ENCODE results near the gene NHSL2.

NHSL2 gene

DNA sequence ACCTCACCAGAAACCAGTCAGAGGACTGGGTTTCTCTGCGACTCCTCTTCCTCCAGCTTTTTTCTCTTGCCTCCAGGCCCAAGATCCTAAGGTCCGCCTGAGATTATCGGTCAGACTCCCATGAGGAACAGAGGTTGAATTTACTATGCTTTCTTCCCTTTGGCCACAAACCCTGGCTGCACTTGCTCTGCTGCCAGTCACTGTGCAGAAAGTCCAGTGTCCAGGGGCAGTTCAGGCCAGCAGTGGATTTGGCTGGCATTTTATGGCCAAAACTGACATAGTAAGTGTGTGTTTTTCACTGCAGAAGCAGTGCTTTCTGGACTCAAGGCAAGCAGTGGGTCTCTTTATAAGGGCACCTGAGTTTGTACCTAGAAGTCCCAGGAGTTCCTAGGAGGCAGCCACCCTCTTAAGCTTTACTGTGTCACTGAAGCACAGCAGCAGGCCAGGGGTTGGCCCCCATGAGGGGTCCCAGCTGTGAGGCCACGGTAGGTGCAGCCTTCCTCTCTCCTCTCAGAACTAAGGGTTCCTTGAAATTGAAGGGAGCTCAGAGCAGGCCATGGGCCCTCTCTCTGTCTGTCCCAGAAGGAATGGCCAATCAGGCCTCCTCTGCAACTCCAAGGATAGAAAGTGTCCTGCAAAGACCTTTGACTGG, 217.7 kb downstream of the NHSL2 start:
- DNase-seq (ENCODE audit: low read depth, low spot score) = no peak

DNA sequence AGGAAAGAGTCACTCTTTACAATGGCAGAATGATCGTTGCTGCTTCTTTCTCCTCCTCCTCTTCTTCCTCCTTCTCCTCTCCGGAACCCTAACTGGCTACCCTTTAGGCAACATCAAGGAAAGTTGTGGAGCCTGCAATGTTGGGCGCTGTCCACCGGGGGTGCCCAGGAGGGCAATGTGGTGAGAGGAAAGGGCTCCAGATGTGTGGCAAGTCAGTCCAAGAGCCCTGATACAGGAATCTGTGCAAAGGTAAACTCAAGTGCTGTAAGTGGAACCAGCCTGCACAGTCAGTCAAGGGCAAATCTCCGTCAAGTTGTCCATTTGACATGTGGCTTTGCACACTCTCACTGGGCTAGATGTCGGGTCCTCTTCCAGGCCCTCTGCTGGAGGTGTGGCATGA, 218.2 kb downstream of the NHSL2 start:
- DNase-seq (ENCODE audit: low read depth, low spot score) = peak; percentile 66

DNA sequence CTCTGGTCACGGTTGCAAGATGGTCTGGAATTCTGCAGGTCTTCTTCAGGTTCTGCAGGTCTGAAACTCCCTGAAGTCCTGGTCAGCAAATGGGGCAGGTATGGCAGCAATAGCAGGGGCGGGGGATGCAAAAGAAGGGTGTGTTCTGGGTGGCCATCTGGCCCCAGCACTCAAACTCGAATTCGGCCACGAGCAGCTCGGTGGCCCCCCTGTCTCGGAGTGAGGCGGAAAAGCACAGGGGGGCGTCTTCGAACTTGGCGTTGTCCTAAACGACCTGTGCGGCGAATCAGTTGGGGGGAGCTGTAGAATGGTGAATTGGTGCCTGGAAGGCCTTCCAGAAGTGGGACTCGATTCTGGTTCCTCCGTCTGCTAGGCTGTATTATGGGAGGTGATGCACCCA, 219.0 kb downstream of the NHSL2 start:
- no peak for DNase-seq (ENCODE audit: low read depth, low spot score)

DNA sequence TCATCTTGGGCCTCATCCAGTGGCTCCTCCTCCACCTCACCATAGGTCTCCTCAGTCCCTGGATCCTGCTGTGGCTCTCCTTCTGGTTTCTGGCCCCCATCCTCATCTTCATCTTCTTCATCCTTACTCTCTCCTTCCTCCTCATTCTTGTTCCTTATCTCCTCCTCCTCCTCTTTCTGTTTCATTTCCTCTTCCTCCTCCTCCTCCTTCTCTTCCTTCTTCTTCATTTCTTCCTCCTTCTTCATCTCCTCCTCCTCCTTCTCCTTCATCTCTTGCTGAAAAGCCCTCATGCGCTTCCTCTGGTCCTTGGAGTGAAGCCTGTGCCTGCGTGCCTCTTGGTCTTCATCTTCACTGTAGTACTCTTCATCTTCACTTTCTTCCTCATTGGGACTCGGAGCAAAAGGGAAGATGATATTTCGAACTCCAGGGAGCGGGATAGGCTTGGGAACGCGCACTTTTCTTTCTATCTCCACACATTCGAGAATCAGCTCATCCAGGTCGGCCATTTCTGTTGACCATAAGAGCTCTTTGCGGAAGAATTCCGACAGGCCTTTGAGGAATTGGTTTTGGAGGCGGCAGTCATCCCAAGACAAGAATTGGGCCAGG, 219.6 kb downstream of the NHSL2 start:
- DNase-seq (ENCODE audit: low read depth, low spot score) = no peak

DNA sequence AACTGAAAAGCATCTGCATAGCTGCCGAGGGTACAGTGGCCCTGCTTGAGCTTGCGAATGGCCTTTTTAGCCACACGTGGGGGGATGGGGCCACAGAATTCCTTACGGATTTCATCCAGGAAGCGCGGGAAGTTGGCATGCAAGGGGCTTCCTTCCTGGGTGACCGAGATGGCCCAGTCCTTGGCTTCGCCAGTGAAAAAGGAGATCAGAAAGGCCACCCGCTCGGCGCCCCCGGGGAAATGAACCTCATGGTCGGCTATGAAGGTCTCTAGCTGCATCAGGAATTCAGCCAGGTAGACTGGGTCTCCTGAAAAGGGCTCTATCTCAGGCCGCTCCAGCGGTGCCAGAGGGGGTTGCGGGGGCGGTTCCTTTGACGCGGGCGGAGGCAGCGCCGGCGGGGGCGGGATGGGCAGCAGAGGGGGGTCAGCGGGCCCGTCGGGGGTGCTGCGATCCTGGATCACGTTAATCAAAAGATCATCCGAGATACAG, 220.2 kb downstream of the NHSL2 start:
- DNase-seq (ENCODE audit: low read depth, low spot score) = peak; percentile 60

DNA sequence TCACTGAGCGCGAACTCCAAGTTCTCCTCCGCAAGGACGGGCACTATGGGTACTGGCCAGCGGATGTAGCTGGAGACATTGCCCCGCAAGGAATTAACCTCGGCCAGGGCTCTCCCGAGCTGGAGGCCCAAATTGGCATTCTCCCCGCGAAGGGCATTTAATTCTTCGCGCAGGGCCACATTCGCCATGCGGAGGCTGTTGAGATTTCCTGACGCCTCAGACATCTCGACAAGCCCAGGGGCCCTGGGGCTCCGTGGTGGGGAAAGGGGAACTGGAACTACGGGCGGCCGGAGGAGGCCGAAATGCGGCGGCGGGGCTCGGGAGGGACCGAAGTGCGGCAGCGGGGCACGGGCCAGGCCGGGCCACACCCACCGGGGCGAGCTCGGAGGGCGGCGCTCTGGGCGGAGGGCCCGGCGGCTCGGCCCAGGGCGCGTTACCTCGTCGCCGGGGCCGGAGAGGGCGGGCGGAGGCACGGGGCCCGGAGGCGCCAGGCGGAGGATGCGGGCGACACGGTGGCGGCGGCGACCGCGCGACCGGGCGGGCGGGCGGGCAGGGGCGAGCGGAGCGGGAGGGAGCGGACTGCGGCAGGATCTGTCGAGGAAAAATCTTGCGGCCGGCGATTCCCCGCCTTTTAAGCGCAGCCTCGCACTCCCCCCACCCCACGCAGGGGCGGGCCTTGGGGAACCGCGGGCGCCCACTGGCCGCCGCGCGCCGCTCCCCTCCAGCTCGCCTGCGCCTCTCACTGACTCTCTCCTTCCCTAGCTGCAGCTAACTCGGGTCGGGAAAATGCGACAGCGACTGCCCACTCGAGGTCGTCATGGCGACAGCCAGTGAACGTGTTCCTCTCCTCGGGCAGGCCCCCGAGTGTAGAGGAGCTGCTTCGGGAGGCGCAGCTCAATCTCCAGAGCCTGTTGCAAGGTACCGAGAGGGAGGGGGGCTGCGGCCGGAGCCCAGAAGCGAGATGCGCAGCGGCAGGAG, 221.0 kb downstream of the NHSL2 start, which contains the start of gene RTL5:
TSS of gene RTL5 (minus strand) at position 599 of the 978 bp plus-strand sequence.
- DNase-seq (ENCODE audit: low read depth, low spot score) = peak; percentile 86

DNA sequence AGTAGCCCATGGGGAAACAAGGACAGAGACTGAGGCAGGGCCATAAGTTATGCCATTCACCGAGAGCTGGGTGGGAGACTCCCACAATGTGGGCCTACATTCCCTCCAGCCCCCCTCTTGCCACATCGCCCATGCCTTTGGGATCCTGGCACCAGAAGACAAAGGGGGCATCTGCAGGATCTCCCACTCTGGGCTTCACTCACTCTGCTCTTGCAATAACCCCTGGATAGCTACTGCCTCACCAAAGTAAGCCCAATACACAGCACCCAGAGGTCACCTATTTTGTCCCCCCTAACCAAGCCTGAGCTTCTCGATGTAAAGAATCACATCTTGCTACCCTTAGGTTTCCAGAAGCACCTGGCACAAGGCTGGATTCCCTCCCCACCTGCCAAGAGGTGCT, 221.8 kb downstream of the NHSL2 start:
- no peak for DNase-seq (ENCODE audit: low read depth, low spot score)

DNA sequence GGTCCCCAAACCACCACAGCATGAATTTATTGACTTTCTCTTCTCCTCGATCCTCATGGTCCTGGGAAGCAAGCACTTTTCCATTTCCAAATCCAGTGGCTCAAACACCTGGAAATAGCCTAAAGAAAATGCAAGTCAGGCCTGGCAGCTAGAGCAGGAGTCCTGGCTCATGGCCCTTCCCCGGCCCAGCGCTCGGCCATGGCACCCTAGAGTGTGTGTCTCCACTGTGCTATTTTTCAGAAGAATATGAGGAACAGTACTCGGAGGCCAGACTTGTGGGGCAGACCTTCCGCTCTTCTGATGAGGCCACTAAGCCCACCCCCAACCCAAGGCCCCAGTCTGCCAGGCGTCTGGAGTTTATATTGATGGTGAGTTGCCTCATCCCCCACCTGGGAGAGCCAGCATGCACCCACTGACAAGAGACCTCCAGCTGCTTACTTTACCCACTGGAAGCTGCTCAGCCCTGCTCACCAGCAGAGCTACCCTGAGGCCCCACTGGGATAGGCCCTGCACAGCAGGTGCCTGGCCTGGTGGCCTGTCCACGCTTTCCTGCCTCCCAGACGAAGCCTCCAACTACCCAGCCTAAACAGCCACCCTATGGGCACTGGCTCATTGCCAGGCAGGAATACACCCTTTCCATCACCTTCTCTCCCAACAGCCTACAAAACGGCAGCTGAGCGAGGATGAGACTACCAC, 223.4 kb downstream of the NHSL2 start:
- no peak for DNase-seq (ENCODE audit: low read depth, low spot score)

DNA sequence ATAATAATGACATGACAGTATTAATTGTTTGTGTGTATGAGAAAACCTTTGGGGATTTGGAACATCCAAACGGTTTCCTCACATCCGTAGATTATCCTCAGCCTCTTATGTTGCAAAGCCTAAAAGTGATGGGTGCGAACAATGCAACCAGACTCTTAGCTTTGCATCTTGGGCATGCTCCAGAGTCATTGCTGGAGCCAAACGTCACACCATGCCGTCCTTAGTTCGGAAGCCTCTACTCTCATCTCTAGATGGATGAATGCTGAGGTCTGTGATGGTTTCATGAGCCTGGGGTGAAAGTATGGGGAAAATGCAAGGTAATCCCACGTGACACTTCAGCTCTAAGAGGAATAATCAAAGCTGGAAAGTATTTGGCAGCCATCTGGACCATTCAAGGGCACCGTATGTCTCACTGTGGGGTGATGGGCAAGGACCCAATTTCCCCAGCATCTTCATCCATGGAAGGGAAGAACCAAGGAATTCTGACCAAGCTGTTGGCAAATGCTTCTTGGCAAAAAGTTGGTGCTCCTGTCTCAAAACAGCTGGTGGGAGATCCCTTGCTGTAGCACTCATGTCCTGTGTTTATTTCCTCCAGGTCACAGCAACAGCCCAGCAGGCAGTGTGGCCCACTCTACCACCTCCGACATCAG, 227.3 kb downstream of the NHSL2 start:
- no peak for DNase-seq (ENCODE audit: low read depth, low spot score)

DNA sequence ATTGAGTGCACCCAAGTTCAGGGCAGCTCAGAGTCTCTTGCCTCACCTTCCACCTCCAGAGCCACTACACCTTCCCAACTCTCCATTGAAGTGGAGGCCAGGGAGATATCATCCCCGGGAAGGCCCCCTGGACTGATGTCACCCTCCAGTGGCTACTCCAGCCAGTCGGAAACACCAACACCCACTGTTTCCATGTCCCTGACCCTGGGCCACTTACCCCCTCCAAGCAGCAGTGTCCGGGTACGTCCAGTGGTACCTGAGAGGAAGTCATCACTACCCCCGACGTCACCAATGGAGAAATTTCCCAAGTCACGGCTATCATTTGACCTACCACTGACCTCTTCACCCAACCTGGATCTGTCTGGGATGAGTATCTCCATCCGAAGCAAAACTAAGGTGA, 228.9 kb downstream of the NHSL2 start:
- no peak for DNase-seq (ENCODE audit: low read depth, low spot score)

DNA sequence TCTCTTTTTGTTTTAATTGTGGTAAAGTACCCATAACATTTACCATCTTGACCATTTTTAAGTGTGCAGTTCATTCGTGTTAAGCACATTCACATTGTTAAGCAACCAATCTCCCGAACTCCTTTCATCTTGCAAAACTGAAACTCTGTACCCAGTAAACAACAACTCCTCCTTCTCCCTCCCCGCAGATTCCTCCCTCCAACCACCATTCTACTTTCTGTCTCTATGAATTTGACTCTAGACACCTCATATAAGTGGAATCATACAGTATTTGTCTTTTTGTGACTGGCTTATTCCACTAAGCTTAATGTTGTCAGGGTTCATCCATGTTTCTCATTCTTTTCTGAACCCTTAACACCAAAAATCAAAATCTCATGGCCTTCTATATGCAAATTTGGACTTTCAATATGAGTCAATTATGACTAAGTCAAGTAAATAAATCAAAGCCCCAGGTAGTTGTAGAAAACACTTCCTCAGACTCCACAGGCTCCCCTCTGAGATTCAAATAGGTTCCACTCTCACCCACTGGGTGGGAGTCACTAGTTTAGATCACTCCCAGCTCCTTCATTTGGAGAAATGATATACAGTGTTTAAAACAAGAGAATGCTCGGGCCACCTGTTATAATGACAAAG, 230.8 kb downstream of the NHSL2 start:
- DNase-seq (ENCODE audit: low read depth, low spot score) = no peak

DNA sequence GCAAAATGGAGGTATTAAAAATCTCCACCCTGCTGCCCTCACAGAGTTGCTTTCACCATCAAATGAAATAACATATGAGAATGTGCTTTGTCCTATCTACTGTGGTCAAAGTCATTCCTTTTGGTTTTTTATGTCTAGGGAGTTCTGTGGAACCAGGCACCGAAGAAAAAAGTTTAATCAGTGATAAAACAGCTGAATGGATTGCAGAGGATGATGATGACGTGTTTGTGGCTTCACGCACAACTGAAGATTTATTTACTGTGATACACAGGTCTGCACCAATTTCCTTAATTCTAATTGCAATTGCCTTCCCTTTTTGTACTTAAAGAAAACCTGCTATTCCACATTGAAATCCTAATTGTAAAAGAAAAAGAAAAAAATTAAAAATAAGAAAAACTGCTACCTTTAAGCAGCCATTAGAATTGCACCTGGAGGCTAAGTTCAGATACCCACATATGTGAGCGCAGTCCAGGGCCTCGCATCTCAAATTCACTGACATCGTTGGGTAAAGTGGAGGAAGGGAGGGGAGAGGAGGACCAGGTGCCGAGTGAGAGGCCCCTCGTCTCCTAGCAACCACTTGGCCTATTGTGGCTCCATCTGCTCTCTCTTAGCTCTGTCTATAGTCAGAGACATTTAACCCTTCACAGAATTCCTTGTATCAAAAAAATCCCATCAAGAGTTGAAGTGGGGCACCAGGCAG, 231.6 kb downstream of the NHSL2 start:
- no peak for DNase-seq (ENCODE audit: low read depth, low spot score)

DNA sequence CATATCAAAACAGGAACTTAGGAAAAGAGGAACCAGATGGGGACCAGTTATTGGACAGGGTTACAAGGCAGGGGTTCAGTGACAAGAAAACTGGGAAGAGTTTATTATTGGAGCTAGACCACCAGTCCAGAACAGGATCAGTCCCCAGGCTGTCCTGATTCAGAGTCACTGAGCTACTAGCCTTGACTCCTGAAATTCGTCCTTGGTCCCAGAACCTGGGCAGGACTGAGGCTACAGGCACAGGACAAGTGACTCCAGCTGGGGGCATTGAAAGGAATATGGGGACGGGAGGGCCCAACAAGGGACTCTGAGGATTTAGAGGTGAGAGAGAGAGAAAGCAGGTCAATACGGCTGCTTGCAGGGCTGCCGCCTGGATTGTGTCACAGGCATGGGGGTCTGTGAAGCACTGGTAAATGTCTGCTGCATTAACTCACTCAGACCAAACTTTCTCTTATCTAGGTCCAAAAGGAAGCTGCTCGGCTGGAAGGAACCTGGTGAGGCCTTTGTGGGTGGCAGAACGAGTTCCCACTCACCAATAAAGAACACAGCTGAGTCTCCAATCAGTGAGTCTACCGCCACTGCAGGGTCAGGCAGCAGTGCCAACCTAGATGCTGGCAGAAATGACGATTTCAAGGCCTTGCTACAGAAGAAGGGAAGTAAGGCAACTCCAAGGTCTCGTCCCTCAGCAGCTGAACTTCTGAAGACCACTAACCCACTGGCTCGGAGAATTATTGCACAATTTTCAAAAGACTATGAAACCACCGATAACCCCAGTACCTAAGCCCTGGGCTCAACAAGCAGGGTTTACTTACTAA, 232.4 kb downstream of the NHSL2 start:
- DNase-seq (ENCODE audit: low read depth, low spot score) = no peak

DNA sequence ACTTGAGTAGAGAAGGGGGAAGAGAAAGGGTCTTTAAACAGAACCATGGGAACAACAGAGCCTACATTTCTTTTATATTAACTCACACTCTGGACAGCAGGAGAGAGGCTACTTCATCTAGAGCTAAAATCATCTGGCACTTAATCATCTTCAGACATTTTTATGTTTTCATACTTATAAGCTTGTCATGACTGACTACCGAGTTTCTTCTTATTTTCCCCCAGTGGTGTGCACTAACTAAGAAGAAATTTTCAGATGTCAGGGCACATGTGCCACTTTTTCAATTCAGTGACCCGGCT, 232.9 kb downstream of the NHSL2 start:
- DNase-seq (ENCODE audit: low read depth, low spot score) = no peak

DNA sequence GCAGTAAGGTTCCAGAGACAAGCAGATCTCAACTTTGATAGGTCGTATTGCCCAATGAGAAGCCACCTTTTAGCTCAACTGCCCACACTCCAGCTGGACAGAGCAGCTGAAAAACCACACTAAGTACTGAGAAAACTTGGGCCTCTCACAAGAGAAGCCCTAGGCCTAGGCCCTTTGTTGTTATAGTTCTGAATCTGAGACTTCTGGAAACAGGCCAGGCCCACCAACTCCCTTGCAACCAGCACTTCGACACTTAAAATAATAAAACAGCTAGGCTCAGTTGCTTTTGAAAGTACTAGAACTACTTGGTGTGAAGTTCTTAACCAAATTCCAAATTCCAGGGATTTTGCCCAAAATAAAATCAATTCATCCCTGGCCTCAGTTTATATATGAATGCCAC, 234.5 kb downstream of the NHSL2 start:
- DNase-seq (ENCODE audit: low read depth, low spot score) = no peak

DNA sequence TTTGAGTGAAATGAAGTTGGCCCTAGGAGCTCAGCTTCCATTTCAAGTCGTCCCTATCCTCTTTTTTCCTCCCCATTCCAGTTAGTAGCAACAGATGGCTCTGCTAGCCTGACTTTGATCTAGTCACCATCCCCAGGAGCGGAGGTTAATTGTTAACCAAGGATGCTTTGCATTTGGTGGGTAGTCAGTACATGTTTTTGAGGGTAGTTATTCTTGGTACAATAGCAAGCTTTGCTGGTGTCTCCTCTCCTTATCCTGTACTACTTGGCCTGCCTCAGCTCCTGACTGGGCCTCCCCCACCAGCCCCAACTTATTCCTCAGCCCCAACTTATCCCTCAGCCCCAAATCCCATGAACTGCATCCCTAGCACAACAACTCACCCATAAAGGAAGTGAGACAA, 235.9 kb downstream of the NHSL2 start:
- no peak for DNase-seq (ENCODE audit: low read depth, low spot score)

DNA sequence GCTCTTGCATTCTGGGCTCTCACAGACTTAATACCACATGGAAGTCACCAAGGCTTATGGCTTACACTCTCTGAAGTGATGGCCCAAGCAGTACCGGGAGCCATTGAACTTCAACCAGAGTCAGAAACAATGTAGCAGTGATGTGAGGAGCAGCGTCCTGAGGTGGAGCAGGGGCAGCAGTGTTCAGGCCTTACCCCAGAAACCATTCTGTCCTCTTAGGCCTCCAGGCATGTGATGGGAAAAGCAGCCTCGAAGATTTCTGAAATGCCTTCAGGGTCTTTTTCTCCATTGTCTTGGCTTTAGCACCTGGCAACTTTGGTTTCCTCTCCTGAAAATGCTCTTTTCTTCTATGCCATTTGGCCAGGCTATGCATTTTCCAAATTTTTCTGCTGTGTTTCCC, 248.1 kb downstream of the NHSL2 start:
- DNase-seq (ENCODE audit: low read depth, low spot score) = no peak

DNA sequence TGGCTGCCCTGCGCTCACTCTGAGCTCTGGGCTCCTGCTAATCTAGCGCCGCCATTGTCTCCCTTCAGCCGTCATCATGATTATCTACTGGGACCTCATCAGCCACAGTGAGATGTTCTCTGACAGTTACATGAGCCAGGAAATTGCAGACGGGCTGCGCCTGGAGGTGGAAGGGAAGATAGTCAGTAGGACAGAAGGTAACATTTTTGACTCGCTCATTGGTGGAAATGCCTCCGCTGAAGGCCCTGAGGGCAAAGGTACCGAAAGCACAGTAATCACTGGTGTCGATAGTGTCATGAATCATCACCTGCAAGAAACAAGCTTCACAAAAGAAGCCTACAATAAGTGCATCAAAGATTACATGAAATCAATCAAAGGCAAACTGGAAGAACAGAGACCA, 249.1 kb downstream of the NHSL2 start:
- no peak for DNase-seq (ENCODE audit: low read depth, low spot score)

DNA sequence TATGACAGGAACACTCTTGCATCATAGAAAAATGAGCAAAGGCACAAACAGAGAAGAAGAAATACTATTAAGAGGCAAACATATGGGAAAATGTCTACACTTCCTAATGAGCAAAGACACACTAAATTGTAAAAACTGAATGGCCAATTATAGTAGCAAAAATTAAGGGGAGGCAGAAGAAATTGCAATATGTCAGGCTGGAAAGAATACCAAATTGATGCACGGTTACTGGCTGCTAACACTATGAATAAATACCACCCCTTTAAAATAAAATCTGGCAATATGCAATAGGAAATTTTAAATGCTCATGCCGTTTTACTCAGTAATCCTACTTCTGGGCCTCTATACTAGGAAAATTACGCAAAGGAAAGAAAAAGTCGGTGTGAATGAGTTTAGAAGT, 254.9 kb downstream of the NHSL2 start:
- DNase-seq (ENCODE audit: low read depth, low spot score) = no peak

Data from ELF-1 (cell line).